ENCODE measurements around the gene SLC25A48.

The SLC25A48 gene, protein sequence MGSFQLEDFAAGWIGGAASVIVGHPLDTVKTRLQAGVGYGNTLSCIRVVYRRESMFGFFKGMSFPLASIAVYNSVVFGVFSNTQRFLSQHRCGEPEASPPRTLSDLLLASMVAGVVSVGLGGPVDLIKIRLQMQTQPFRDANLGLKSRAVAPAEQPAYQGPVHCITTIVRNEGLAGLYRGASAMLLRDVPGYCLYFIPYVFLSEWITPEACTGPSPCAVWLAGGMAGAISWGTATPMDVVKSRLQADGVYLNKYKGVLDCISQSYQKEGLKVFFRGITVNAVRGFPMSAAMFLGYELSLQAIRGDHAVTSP

DNA sequence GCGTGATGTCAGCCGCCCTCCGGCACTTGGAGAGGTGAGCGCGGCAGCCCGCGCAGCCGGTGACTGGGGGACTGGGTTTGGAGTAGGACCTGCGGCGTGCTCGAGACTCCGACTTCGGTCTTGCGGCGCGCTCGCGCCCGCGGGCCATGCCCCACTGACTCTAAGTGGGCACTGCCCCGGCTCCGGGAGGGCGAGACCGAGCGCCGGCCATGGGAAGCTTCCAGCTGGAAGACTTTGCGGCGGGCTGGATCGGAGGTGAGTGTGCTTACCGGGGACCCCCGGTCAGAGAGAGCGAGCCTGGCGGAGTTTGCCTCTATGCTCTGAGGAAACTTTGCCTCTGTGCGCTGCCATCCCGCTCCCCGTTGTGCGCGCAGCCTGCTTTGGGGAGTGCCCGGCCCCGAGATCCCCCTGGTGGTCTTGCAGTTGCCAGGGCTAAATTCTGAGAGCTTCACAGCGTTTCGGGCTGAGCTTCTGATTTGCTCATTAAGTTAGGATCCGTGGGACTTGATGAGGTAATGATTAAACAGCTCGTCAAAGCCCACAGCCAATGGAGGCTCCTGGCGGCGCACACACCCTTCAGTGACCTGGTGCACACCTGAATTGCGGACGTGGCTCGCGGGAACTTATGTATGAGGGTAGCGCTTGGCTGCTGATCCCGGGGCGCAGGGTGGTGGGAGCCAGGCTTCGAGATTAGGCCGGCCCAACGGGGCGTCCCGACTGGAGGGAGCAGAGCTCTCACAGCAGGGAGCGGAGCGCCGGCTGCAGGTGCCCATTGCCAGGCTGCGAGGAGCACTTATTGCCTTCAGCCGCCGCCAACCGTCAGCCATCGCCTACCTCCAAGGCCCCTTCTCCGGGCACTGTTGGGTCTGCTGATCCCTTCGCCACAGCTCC lies at the start of gene SLC25A48:
TSS of gene SLC25A48 (plus strand) at position 25 of the 891 bp plus-strand sequence. CDS start at position 210, 185 bp downstream.
- H3K4me3 ChIP-seq (ENCODE audit: low read length), result no peak within 1 kb of the TSS
- TF ChIP-seq ZNF274 (IDR thresholded peaks at IDR 0.05; ENCODE audit: low read depth, low read length), result no peak

DNA sequence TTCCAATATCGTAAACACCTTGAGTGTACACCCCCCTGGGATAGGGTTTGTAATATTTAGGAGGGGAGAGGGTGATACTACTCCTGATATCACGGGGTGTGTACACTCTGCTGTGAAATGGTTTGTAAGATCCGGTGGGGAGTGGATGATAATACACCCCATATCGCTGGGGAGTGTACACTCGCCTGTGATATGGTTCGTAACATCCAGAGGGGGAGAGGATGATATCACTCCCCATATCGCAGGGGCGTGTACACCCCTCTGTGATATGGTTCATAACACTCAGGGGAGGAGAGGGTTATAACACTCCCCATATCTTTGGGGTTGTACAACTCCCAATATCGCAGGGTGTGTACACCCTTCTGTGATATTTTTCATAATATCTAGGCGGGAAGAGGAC lies 33.8 kb upstream of the SLC25A48 start:
- no peak for TF ChIP-seq ZNF274 (IDR thresholded peaks at IDR 0.05; ENCODE audit: low read depth, low read length)
- no peak overlapping the region for H3K4me3 ChIP-seq (ENCODE audit: low read length)

DNA sequence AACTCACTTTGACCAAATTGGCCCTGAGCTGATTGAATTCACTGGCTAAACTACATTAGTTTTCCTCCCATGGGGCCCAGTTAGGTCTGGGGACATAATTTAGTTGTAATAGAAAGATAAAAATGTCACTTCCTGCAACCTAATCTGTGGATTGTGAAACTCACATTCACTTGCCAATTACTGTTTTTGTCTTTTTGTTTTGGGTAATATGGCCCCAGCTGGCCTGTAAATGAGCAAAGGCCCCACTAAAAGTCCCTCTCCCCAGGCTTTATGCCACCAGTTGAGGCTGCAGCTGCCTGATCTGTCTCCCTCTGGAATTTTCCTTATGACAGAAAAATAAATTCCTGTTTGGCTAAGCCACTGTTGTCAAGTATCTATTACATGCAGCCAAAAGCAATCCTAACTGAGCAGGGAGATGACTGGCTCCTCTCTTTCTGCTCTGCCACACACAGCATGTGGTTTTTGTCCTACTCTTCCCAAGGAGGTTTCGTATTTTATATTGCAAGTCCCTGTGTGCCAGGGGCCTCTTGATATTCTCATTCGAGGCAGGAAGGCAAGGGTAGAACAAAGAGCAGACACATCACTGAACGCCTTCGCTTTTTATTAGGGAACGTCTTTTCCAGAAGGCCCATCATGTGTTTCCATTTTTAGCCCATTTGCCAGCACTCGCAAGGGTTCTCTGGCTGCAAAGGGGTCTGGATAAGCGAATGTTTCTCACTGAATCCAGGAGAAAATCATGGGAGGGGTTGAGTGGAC lies 24.1 kb upstream of the SLC25A48 start:
- TF ChIP-seq ZNF274 (IDR thresholded peaks at IDR 0.05; ENCODE audit: low read depth, low read length), result no peak
- no peak overlapping the region for H3K4me3 ChIP-seq (ENCODE audit: low read length)

GRCh38 chr5:135811007-135811406 lies 23.5 kb upstream of the SLC25A48 start:
- no peak for TF ChIP-seq ZNF274 (IDR thresholded peaks at IDR 0.05; ENCODE audit: low read depth, low read length)
- H3K4me3 ChIP-seq (ENCODE audit: low read length), result no peak overlapping the region

DNA sequence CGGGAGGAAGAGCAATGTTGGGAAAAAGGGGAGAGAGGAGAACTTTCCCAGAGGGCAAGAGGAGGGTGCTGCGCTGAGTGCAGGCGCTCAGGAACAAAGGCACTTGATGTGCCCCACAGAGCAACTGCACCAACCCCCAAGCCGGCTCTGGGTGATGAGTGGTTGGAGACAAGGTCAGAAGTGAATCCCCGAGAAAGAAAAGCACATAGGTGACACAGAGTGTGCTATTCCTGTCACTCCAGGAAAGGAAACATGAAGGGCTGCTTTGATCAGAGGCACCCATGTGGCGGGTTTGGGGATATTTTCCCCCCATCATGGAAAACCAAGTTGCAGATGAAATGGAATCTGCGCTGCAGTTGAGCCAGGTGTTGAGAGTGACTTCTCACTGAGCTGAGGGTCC lies 20.7 kb upstream of the SLC25A48 start:
- no peak overlapping the region for H3K4me3 ChIP-seq (ENCODE audit: low read length)

DNA sequence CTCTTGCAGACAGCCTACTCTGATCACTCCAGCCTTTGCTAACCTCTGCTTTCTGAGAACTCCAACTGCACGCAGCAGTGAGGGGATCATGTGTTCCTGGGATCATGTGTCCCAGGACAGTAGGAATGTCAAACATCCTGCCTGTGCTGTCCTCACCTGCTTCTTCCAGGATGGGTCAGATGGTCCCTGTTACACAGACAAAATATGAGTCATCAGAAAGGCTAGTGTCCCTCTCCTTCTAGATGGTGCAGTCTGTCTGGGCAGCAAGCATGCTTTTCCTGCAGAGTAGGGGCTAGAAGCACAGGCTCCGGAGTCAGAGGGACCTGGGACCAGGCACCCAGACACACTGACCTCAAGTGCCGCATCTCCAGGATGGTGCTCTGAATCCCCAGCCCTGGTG lies 20.1 kb upstream of the SLC25A48 start:
- no peak for TF ChIP-seq ZNF274 (IDR thresholded peaks at IDR 0.05; ENCODE audit: low read depth, low read length)
- H3K4me3 ChIP-seq (ENCODE audit: low read length), result no peak overlapping the region

More for the DNA sequence above, 20.7 kb upstream of the SLC25A48 start:
- no peak for TF ChIP-seq ZNF274 (IDR thresholded peaks at IDR 0.05; ENCODE audit: low read depth, low read length)

GRCh38 chr5:135814812-135815211 lies 19.7 kb upstream of the SLC25A48 start:
- TF ChIP-seq ZNF274 (IDR thresholded peaks at IDR 0.05; ENCODE audit: low read depth, low read length), result no peak
- no peak overlapping the region for H3K4me3 ChIP-seq (ENCODE audit: low read length)

DNA sequence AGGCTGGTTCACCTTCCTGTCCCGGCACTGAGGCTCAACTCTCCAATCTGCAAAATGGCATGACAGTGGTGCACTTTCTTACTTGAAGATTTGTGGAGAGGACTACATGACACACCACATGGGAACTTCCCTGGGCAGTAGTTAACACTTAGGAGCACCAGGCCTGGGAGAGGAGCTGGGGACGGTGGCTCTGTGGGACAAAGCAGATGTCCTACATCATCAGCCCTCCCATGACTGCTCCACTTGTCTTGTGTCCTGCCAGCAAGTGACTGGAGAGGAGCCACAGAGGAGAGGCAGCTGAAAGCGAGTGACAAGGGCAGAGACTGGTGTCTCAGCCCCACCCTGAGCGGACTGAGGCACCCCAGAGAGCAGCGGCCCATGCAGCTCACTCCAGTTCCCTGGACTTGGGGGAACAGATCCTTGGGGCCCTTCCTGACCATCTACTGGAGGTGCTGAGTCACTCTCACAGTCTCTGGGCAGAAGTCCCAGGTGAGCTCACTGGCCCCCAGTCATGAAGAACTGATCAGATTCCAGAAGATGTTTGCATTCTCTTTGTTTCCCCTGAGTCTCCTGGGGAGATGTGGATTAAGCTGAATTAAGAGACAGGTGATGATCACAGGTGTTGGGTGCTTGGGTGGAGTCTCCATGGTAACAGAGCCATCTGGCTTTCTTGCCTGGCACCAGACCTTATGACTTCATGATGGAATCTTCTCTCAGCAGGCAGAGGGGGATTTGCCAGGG lies 13.2 kb upstream of the SLC25A48 start:
- H3K4me3 ChIP-seq (ENCODE audit: low read length), result no peak overlapping the region
- TF ChIP-seq ZNF274 (IDR thresholded peaks at IDR 0.05; ENCODE audit: low read depth, low read length), result no peak

- no peak for TF ChIP-seq ZNF274 (IDR thresholded peaks at IDR 0.05; ENCODE audit: low read depth, low read length)
- H3K4me3 ChIP-seq (ENCODE audit: low read length), result no peak overlapping the region
Measured at GRCh38 chr5:135821802-135822201, 12.7 kb upstream of the SLC25A48 start.

DNA sequence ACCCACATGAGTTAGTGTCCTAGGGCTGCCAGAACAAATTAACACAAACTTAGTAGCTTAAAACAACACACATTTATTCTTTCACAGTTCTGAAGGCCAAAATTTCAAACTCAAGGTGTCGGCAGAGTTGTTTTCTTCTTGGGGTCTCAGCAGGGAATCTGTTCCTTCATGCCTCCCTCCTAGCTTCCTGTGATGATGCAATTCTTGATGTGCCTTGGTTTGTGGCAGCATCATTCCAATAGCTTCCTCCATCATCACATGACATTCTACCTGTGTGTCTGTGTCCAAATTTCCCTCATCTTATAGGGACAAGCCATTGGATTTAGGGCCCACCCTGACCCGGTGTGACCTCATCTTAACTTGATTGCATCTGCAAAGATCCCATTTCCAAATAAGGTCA lies 12.2 kb upstream of the SLC25A48 start:
- TF ChIP-seq ZNF274 (IDR thresholded peaks at IDR 0.05; ENCODE audit: low read depth, low read length), result no peak
- H3K4me3 ChIP-seq (ENCODE audit: low read length), result no peak overlapping the region

DNA sequence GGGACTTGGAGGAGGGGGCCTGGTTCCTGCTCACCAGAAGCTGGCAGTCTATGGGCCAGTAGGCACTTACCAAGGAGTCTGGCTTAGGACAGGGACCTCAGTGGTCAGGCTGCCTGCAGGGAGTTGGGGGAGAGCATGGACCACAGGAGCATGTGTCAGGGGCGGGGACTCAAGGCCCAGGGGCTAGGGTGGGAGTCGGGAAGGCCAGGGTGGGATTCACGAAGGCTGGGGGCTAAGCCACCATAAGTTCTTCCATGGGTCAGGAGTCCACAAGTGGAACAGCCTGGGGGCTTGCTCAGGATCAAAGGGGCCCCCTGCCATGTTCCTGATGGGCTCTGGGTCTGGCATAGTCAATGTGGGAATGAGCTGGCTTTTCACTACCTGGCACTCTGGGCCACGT lies 11.5 kb upstream of the SLC25A48 start:
- H3K4me3 ChIP-seq (ENCODE audit: low read length), result no peak overlapping the region
- TF ChIP-seq ZNF274 (IDR thresholded peaks at IDR 0.05; ENCODE audit: low read depth, low read length), result no peak

DNA sequence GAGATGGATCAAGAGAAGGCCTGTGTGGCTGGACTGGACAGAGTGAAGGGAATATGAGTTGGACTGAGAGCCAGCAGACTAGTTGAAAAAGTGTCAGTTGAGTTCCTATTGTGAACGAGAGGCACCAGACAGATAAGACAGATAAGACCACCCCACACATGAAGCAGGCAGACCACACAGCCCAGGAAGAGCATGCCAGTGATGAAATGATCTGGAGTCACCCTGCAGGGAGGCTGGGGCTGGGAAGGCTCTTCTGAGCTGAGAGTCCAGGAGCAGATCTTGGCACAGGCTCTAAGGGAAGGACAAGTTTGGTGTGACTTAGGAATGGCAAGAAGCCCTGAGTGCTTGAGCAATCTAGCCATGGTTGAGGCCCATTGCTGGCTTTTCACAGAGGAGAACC lies 10.6 kb upstream of the SLC25A48 start:
- H3K4me3 ChIP-seq (ENCODE audit: low read length), result no peak overlapping the region
- TF ChIP-seq ZNF274 (IDR thresholded peaks at IDR 0.05; ENCODE audit: low read depth, low read length), result no peak

DNA sequence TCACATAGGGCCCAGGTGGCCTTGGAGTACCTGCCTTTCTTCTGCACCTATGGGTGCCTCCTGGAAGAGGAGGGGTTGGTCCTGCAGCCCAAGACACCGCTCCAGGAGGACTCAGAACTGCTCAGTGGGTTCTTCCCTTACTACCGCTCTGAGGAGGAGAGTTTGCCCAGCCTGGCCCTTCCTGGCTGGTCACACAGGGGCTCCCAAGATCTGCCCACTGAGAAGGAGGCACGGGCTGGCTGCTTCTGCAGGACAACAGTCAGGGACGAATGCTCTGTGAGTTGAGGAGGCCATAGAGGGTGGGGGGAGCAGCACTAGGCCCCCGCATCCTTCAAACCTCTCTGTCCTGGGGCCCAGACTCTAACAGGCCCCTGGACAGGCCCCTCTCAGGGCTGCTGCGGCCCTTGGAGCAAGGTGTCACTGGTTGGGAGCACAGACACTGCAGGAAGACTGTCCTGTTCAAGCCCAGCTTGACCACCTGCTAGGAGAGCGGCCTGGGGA lies 9.9 kb upstream of the SLC25A48 start:
- H3K4me3 ChIP-seq (ENCODE audit: low read length), result no peak overlapping the region
- TF ChIP-seq ZNF274 (IDR thresholded peaks at IDR 0.05; ENCODE audit: low read depth, low read length), result no peak
